ENCODE measurements around the gene PRKN.

The PRKN gene

DNA sequence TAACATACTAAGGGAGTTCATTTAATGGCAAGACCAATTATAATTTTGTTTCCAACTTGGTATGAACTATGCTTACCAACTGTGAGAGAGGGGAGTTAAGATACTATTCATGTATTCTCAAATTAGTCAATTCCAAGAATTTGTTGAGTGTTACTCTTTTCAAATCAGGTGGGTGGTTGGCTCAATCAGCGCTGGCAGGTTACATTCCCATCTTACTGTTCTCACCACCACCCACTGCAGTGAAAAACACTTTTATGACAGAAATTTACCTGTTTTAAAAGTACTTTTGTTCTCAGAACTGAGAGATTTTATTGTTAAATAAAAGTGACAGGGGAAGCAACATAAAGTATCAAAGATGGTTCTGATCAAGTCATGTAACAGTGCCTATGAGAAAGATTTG is 642.0 kb downstream of the PRKN start:
- no peak for DNase-seq
- Histone ChIP-seq H3K27ac (ENCODE audit: low read length, poor library complexity, severe bottlenecking) (no peak overlapping the region), H4K91ac (ENCODE audit: low read length) (no peak overlapping the region), H3K23ac (ENCODE audit: low read length in 2 of 2) (no peak overlapping the region), H3K4ac (ENCODE audit: low read depth in 1 of 2, low read length in 2 of 2) (no peak overlapping the region), H3K9me3 (ENCODE audit: control insufficient read depth, low read length) (peaks cover 6% of the 10 kb centered on the region), H3K14ac (ENCODE audit: low read length in 2 of 2) (no peak overlapping the region), H3K4me3 (ENCODE audit: insufficient read depth in 1 of 2, low read depth in 1 of 2, low read length in 2 of 2) (no peak overlapping the region), H2BK12ac (ENCODE audit: low read length in 2 of 2) (no peak overlapping the region), H3K27me3 (ENCODE audit: control insufficient read depth in 1 of 2, insufficient read depth in 1 of 2, low read length in 2 of 2) (no peaks in the 10 kb centered on the region), H3K36me3 (ENCODE audit: control insufficient read depth in 1 of 2, insufficient read depth in 2 of 2, low read depth in 1 of 2, low read length in 2 of 2) (no peaks in the 10 kb centered on the region), H2AK5ac (ENCODE audit: low read length, severe bottlenecking) (no peak overlapping the region), H3K79me1 (replicated peaks; ENCODE audit: low read length, poor library complexity, severe bottlenecking) (no peaks in the 10 kb centered on the region), H2AFZ (ENCODE audit: low read depth, low read length) (no peak overlapping the region), H3K4me2 (ENCODE audit: low read length, poor library complexity, severe bottlenecking) (no peak overlapping the region), H4K8ac (ENCODE audit: low read length) (no peak overlapping the region), H2BK120ac (ENCODE audit: low read depth, low read length) (no peak overlapping the region), H3K18ac (ENCODE audit: low read depth in 1 of 2, low read length in 2 of 2) (no peak overlapping the region), H3K4me1 (ENCODE audit: control insufficient read depth, insufficient read depth, low read depth, low read length) (no peaks in the 10 kb centered on the region), H2BK5ac (ENCODE audit: low read depth, low read length, poor library complexity, severe bottlenecking) (no peak overlapping the region), H2BK15ac (ENCODE audit: low read depth, poor library complexity, severe bottlenecking) (no peak overlapping the region), H3K9ac (ENCODE audit: low read length) (no peak overlapping the region)
- no CpG with 5 or more reads among the region's 1 CpG for WGBS

DNA sequence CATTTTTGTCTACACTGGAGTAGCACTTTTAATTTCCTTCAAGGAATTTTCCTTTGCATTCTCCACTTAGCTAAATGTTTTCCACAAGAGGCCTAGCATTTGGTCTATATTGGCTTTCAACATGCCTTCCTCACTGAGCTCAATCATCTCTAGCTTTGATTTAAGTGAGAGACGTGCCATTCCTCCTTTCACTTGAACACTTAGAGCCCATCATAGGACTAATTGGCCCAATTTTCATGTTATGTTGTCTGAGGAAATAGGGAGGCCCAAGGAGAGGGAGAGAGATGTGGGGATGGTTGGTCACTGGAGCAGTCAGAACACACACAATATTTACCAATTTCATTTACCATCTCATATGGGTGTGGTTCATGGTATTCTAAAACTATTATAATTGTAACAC is 645.0 kb downstream of the PRKN start:
- Histone ChIP-seq H2BK12ac (ENCODE audit: low read length in 2 of 2) (no peak overlapping the region), H3K36me3 (ENCODE audit: control insufficient read depth in 1 of 2, insufficient read depth in 2 of 2, low read depth in 1 of 2, low read length in 2 of 2) (no peaks in the 10 kb centered on the region), H3K23ac (ENCODE audit: low read length in 2 of 2) (no peak overlapping the region), H2AFZ (ENCODE audit: low read depth, low read length) (no peak overlapping the region), H2AK5ac (ENCODE audit: low read length, severe bottlenecking) (no peak overlapping the region), H3K18ac (ENCODE audit: low read depth in 1 of 2, low read length in 2 of 2) (no peak overlapping the region), H4K91ac (ENCODE audit: low read length) (no peak overlapping the region), H3K4ac (ENCODE audit: low read depth in 1 of 2, low read length in 2 of 2) (no peak overlapping the region), H3K14ac (ENCODE audit: low read length in 2 of 2) (no peak overlapping the region), H4K8ac (ENCODE audit: low read length) (no peak overlapping the region), H3K27me3 (ENCODE audit: control insufficient read depth in 1 of 2, insufficient read depth in 1 of 2, low read length in 2 of 2) (no peaks in the 10 kb centered on the region), H3K9me3 (ENCODE audit: control insufficient read depth, low read length) (peaks cover 11% of the 10 kb centered on the region), H2BK120ac (ENCODE audit: low read depth, low read length) (no peak overlapping the region), H3K27ac (ENCODE audit: low read length, poor library complexity, severe bottlenecking) (no peak overlapping the region), H3K79me1 (replicated peaks; ENCODE audit: low read length, poor library complexity, severe bottlenecking) (no peaks in the 10 kb centered on the region), H2BK15ac (ENCODE audit: low read depth, poor library complexity, severe bottlenecking) (no peak overlapping the region), H3K4me2 (ENCODE audit: low read length, poor library complexity, severe bottlenecking) (no peak overlapping the region), H2BK5ac (ENCODE audit: low read depth, low read length, poor library complexity, severe bottlenecking) (no peak overlapping the region), H3K4me3 (ENCODE audit: insufficient read depth in 1 of 2, low read depth in 1 of 2, low read length in 2 of 2) (no peak overlapping the region), H3K4me1 (ENCODE audit: control insufficient read depth, insufficient read depth, low read depth, low read length) (no peaks in the 10 kb centered on the region), H3K9ac (ENCODE audit: low read length) (no peak overlapping the region)
- 80% methylated on average over 1 of the region's 1 CpG for WGBS
- no peak for DNase-seq

DNA sequence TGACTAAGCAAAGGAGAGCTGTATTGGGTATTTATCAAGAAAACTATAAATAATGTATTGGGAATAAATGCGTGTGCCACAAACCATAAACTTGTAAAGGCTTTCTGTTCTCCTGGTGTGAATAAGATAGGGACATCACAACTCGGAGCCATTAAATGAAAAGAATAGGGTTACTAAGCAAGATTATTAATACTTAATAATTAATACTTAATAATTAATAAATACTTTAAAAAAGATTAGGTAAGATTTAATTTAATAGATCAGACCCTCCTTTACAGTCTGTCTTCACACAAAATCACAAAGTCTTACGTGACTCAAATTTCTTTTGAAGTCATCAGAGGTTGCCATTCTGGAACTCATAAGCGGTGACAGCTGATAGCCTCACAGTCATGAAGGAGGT is 648.9 kb downstream of the PRKN start:
- no peak overlapping the region for H3K4me2 ChIP-seq (ENCODE audit: low read length, poor library complexity, severe bottlenecking)
- H3K14ac ChIP-seq (ENCODE audit: low read length in 2 of 2) = no peak overlapping the region
- no peak overlapping the region for H2BK120ac ChIP-seq (ENCODE audit: low read depth, low read length)
- no peak overlapping the region for H2BK12ac ChIP-seq (ENCODE audit: low read length in 2 of 2)
- no peak overlapping the region for H2AK5ac ChIP-seq (ENCODE audit: low read length, severe bottlenecking)
- no peaks in the 10 kb centered on the region for H3K4me1 ChIP-seq (ENCODE audit: control insufficient read depth, insufficient read depth, low read depth, low read length)
- peaks cover 11% of the 10 kb centered on the region for H3K9me3 ChIP-seq (ENCODE audit: control insufficient read depth, low read length)
- 94% methylated on average over 2 of the region's 4 CpGs for WGBS
- no peak overlapping the region for H2BK15ac ChIP-seq (ENCODE audit: low read depth, poor library complexity, severe bottlenecking)
- H3K23ac ChIP-seq (ENCODE audit: low read length in 2 of 2) = no peak overlapping the region
- H3K27me3 ChIP-seq (ENCODE audit: control insufficient read depth in 1 of 2, insufficient read depth in 1 of 2, low read length in 2 of 2) = no peaks in the 10 kb centered on the region
- H3K18ac ChIP-seq (ENCODE audit: low read depth in 1 of 2, low read length in 2 of 2) = no peak overlapping the region
- H3K9ac ChIP-seq (ENCODE audit: low read length) = no peak overlapping the region
- no peaks in the 10 kb centered on the region for H3K79me1 ChIP-seq (replicated peaks; ENCODE audit: low read length, poor library complexity, severe bottlenecking)
- H2AFZ ChIP-seq (ENCODE audit: low read depth, low read length) = no peak overlapping the region
- DNase-seq = no peak
- H4K8ac ChIP-seq (ENCODE audit: low read length) = no peak overlapping the region
- H3K4me3 ChIP-seq (ENCODE audit: insufficient read depth in 1 of 2, low read depth in 1 of 2, low read length in 2 of 2) = no peak overlapping the region
- H3K36me3 ChIP-seq (ENCODE audit: control insufficient read depth in 1 of 2, insufficient read depth in 2 of 2, low read depth in 1 of 2, low read length in 2 of 2) = no peaks in the 10 kb centered on the region
- H3K4ac ChIP-seq (ENCODE audit: low read depth in 1 of 2, low read length in 2 of 2) = no peak overlapping the region
- H2BK5ac ChIP-seq (ENCODE audit: low read depth, low read length, poor library complexity, severe bottlenecking) = no peak overlapping the region
- no peak overlapping the region for H3K27ac ChIP-seq (ENCODE audit: low read length, poor library complexity, severe bottlenecking)
- H4K91ac ChIP-seq (ENCODE audit: low read length) = no peak overlapping the region

DNA sequence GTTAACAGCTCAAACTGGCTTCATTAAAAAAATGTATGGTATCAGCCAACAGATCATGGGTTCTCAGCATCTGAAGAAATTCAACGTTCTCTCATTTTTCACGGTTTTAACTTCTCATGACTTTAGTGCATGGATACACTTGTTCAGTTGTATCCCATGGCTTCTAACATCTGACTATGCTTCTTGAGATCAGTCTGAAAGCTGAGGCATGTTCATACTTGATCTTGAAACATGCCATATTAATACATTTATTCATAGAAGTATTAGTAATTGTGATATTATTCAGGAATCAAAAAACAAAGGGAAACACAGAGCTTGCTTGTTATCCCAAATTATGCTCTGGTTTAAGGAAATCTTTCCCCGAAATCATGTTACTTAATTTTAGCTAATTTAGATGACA is 649.4 kb downstream of the PRKN start:
- Histone ChIP-seq H3K36me3 (ENCODE audit: control insufficient read depth in 1 of 2, insufficient read depth in 2 of 2, low read depth in 1 of 2, low read length in 2 of 2) (no peaks in the 10 kb centered on the region), H3K4ac (ENCODE audit: low read depth in 1 of 2, low read length in 2 of 2) (no peak overlapping the region), H3K23ac (ENCODE audit: low read length in 2 of 2) (no peak overlapping the region), H3K4me2 (ENCODE audit: low read length, poor library complexity, severe bottlenecking) (no peak overlapping the region), H3K14ac (ENCODE audit: low read length in 2 of 2) (no peak overlapping the region), H3K4me3 (ENCODE audit: insufficient read depth in 1 of 2, low read depth in 1 of 2, low read length in 2 of 2) (no peak overlapping the region), H3K27me3 (ENCODE audit: control insufficient read depth in 1 of 2, insufficient read depth in 1 of 2, low read length in 2 of 2) (no peaks in the 10 kb centered on the region), H2AK5ac (ENCODE audit: low read length, severe bottlenecking) (no peak overlapping the region), H2BK12ac (ENCODE audit: low read length in 2 of 2) (no peak overlapping the region), H2BK5ac (ENCODE audit: low read depth, low read length, poor library complexity, severe bottlenecking) (no peak overlapping the region), H4K8ac (ENCODE audit: low read length) (no peak overlapping the region), H3K9me3 (ENCODE audit: control insufficient read depth, low read length) (peaks cover 11% of the 10 kb centered on the region), H3K4me1 (ENCODE audit: control insufficient read depth, insufficient read depth, low read depth, low read length) (no peaks in the 10 kb centered on the region), H3K27ac (ENCODE audit: low read length, poor library complexity, severe bottlenecking) (no peak overlapping the region), H2BK15ac (ENCODE audit: low read depth, poor library complexity, severe bottlenecking) (no peak overlapping the region), H3K9ac (ENCODE audit: low read length) (no peak overlapping the region), H3K18ac (ENCODE audit: low read depth in 1 of 2, low read length in 2 of 2) (no peak overlapping the region), H2BK120ac (ENCODE audit: low read depth, low read length) (no peak overlapping the region), H2AFZ (ENCODE audit: low read depth, low read length) (no peak overlapping the region), H3K79me1 (replicated peaks; ENCODE audit: low read length, poor library complexity, severe bottlenecking) (no peaks in the 10 kb centered on the region), H4K91ac (ENCODE audit: low read length) (no peak overlapping the region)
- 82% methylated on average over 2 of the region's 3 CpGs for WGBS
- no peak for DNase-seq
